ENCODE data around the gene ELOVL5.

DNA sequence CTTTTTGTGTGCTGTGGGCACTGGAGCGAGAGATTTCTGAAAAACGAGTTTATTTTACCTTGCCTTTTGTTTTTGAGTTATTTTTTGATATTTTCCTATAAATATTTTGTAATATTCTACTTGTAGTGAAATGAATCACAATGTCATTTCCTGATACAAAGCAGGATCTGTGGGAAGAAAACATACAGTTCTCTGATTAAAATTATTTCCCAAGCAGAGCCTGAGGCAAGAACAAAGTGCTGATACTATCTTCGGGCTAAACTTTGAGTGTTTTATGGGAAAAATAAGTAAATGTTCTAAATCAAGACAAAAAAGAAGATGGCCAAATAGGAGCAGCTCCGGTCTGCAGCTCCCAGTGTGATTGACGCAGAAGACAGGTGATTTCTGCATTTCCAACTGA, 33.7 kb upstream of the ELOVL5 start:
- TF ChIP-seq YY1 (IDR thresholded peaks at IDR 0.05; ENCODE audit: low read depth): no peak
- no peak for TF ChIP-seq RAD21 (IDR thresholded peaks at IDR 0.05; ENCODE audit: low read depth)
- no peak for TF ChIP-seq MAX (IDR thresholded peaks at IDR 0.05)

All from Ishikawa (cell line).